ENCODE results near the gene RASAL3.
"Not testable (repeated sequence)": the region's sequence is repeated elsewhere in the genome, so short reads cannot be mapped to it uniquely, and the experiment has no call there.

RASAL3 gene

DNA sequence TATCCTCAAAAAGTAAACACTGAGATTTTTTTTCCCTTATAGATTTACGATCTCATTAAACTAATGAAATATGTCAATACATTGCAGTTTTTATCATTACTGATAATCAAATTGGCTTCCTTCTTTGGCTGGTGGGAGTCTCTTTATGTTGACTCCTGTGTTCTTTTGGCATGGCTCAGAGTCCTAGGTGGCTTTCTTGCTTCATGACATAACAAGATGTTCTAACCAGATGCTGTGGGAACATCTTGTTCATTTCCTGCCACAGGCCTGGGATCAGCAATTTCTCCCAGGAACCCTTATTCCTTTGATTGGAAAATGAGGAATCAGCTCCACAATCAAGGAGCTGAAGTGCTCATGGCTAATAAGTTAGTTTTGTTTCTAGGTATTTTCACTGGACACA is 30.8 kb upstream of the RASAL3 start (continued):
- no peak for TF ChIP-seq ZNF8 (CRISPR knock-in tag; IDR thresholded peaks at IDR 0.05)
- no peak for TF ChIP-seq ARNTL (CRISPR knock-in tag; IDR thresholded peaks at IDR 0.05; ENCODE audit: borderline replicate concordance, low read depth)
- TF ChIP-seq, protein P1, sequence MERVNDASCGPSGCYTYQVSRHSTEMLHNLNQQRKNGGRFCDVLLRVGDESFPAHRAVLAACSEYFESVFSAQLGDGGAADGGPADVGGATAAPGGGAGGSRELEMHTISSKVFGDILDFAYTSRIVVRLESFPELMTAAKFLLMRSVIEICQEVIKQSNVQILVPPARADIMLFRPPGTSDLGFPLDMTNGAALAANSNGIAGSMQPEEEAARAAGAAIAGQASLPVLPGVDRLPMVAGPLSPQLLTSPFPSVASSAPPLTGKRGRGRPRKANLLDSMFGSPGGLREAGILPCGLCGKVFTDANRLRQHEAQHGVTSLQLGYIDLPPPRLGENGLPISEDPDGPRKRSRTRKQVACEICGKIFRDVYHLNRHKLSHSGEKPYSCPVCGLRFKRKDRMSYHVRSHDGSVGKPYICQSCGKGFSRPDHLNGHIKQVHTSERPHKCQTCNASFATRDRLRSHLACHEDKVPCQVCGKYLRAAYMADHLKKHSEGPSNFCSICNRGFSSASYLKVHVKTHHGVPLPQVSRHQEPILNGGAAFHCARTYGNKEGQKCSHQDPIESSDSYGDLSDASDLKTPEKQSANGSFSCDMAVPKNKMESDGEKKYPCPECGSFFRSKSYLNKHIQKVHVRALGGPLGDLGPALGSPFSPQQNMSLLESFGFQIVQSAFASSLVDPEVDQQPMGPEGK (CRISPR knock-in tag; IDR thresholded peaks at IDR 0.05; ENCODE audit: borderline replicate concordance): no peak
- no peak for TF ChIP-seq ZNF70 (CRISPR knock-in tag; IDR thresholded peaks at IDR 0.05)
- TF ChIP-seq, protein P2, sequence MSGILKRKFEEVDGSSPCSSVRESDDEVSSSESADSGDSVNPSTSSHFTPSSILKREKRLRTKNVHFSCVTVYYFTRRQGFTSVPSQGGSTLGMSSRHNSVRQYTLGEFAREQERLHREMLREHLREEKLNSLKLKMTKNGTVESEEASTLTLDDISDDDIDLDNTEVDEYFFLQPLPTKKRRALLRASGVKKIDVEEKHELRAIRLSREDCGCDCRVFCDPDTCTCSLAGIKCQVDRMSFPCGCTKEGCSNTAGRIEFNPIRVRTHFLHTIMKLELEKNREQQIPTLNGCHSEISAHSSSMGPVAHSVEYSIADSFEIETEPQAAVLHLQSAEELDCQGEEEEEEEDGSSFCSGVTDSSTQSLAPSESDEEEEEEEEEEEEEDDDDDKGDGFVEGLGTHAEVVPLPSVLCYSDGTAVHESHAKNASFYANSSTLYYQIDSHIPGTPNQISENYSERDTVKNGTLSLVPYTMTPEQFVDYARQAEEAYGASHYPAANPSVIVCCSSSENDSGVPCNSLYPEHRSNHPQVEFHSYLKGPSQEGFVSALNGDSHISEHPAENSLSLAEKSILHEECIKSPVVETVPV (CRISPR knock-in tag; IDR thresholded peaks at IDR 0.05): no peak
- TF ChIP-seq ZNF565 (CRISPR knock-in tag; conservative IDR thresholded peaks at IDR 0.05; ENCODE audit: low read depth): no peak

DNA sequence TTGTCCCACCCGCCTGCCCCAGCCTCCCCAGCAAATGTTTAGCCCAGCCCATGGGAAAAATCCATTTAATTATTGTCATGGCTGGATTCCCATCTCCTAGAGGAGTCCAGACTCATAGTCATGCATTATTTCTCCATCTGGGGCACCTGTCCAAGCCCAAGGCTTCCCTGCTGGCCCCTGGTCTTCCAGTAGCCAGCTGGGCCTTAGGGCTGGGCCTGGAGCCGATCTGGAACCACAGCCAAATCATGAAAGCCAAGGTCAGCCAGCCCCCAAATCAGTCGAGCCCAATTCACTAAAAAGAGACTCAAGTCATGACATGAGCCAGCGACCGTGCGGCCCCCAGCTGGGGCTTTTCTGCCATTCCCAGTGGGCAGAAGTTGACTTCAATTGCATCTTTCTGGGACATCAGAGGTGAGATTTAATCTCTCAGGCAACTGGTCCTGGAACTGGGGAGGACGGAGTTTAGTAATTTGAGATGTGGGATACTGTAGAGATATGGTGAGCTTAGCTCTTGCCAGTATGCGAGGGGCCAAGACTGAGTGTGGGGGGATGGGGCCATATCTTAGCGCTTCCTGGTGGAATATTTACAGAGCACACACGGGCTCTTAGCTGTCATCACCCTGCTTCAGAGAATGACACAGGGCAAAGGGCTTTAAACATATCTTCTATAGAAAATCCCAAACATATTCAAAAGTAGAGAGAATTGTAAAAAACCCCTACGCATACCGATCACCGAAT is 24.3 kb upstream of the RASAL3 start:
- TF ChIP-seq RARB (CRISPR knock-in tag; IDR thresholded peaks at IDR 0.05) (no peak), SNAI2 (CRISPR knock-in tag; IDR thresholded peaks at IDR 0.05) (no peak), TOX (CRISPR knock-in tag; IDR thresholded peaks at IDR 0.05; ENCODE audit: borderline replicate concordance) (no peak), CSDC2 (CRISPR knock-in tag; IDR thresholded peaks at IDR 0.05) (no peak), BACH2 (CRISPR knock-in tag; IDR thresholded peaks at IDR 0.05; ENCODE audit: borderline replicate concordance) (no peak), PPARA (CRISPR knock-in tag; IDR thresholded peaks at IDR 0.05; ENCODE audit: borderline replicate concordance) (no peak), GLIS3 (CRISPR knock-in tag; IDR thresholded peaks at IDR 0.05) (no peak), ESRRG (CRISPR knock-in tag; IDR thresholded peaks at IDR 0.05) (no peak), ZNF565 (CRISPR knock-in tag; conservative IDR thresholded peaks at IDR 0.05; ENCODE audit: low read depth) (no peak), ARNTL (CRISPR knock-in tag; IDR thresholded peaks at IDR 0.05; ENCODE audit: borderline replicate concordance, low read depth) (no peak)
- TF ChIP-seq, protein P3, sequence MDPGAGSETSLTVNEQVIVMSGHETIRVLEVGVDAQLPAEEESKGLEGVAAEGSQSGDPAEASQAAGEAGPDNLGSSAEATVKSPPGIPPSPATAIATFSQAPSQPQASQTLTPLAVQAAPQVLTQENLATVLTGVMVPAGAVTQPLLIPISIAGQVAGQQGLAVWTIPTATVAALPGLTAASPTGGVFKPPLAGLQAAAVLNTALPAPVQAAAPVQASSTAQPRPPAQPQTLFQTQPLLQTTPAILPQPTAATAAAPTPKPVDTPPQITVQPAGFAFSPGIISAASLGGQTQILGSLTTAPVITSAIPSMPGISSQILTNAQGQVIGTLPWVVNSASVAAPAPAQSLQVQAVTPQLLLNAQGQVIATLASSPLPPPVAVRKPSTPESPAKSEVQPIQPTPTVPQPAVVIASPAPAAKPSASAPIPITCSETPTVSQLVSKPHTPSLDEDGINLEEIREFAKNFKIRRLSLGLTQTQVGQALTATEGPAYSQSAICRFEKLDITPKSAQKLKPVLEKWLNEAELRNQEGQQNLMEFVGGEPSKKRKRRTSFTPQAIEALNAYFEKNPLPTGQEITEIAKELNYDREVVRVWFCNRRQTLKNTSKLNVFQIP (CRISPR knock-in tag; IDR thresholded peaks at IDR 0.05; ENCODE audit: borderline replicate concordance, low read depth): no peak
- TF ChIP-seq, protein P1 (CRISPR knock-in tag; IDR thresholded peaks at IDR 0.05; ENCODE audit: borderline replicate concordance): no peak
- TF ChIP-seq, protein P2 (CRISPR knock-in tag; IDR thresholded peaks at IDR 0.05): no peak
- no peak for ATAC-seq

DNA sequence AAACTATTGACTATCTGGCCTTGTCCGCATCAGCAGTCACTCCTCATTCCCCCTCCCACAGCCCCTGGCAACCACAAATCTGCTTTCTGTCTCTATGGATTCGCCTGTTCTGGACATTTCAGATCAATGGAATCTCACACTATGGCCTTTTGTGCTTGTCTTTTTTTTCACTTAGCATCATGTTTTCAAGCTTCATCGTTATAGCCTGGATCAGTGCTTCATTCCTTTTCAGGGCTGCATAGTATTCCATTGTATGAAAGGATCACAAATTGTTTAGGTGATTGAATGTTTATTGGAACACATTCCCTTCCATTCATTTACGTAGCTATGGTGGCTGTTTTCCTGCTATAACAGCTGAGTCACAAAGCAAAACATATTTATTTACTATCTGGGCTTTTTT is 22.7 kb upstream of the RASAL3 start:
- no peak for TF ChIP-seq TCF4 (CRISPR knock-in tag; IDR thresholded peaks at IDR 0.05; ENCODE audit: borderline replicate concordance)
- TF ChIP-seq GLIS3 (CRISPR knock-in tag; IDR thresholded peaks at IDR 0.05): no peak
- no peak for TF ChIP-seq ISL1 (CRISPR knock-in tag; IDR thresholded peaks at IDR 0.05)
- TF ChIP-seq, protein P4, sequence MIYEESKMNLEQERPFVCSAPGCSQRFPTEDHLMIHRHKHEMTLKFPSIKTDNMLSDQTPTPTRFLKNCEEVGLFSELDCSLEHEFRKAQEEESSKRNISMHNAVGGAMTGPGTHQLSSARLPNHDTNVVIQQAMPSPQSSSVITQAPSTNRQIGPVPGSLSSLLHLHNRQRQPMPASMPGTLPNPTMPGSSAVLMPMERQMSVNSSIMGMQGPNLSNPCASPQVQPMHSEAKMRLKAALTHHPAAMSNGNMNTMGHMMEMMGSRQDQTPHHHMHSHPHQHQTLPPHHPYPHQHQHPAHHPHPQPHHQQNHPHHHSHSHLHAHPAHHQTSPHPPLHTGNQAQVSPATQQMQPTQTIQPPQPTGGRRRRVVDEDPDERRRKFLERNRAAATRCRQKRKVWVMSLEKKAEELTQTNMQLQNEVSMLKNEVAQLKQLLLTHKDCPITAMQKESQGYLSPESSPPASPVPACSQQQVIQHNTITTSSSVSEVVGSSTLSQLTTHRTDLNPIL (CRISPR knock-in tag; IDR thresholded peaks at IDR 0.05; ENCODE audit: low read depth): no peak
- TF ChIP-seq, protein P2 (CRISPR knock-in tag; IDR thresholded peaks at IDR 0.05): no peak
- no peak for TF ChIP-seq PPARA (CRISPR knock-in tag; IDR thresholded peaks at IDR 0.05; ENCODE audit: borderline replicate concordance)
- ATAC-seq: no peak

DNA sequence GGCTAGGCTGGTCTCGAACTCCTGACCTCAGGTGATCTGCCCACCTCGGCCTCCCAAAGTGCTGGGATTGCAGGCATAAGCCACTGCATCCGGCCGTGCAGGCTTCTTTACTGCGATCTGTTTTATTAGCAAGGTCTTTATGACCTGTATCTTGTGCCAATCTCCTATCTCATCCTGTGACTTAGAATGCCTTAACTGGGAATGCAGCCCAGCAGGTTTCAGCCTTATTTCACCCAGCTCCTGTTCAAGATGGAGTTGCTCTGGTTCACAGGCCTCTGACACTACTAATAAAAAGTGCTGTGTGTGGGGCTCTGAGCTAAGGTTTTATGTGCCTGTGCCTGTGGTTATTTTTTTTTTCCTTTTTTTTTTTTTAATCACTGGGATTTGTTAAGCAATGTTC is 21.4 kb upstream of the RASAL3 start:
- ATAC-seq: not testable (repeated sequence)

DNA sequence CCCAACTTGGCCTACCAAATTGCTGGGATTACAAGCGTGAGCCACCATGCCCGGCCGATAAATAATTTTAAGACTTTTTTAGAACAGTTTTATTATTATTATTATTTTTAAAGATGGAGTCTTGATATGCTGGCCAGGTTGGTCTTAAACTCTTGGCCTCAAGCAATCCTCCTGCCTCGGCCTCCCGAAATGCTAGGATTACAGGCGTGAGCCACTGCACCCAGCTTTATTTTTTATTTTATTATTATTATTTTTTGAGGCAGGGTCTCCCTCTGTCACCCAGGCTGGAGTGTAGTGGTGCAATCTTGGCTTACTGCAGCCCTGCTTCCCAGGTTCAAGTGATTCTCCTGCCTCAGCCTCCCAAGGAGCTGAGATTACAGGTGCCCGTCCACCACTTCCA is 16.7 kb upstream of the RASAL3 start:
- not testable (repeated sequence) for ATAC-seq
